Heart left ventricle (tissue), 13 donors: Measurements from ENCODE around the gene GEMIN8.

ENCODE experiments used
- CTCF ChIP-seq, 12 donors: fragments of 200-600 bp; sonication (generic) in 4 of 12; IDR thresholded peaks; one replicate each; pipeline versions ENCODE4 v1.5.0 to v1.8.0; 2018 to 2022; ENCODE audit warnings: antibody characterized with exemption in 12 of 12, mild to moderate bottlenecking in 5 of 12
- POLR2A ChIP-seq, 2 donors: fragments of 450-650 bp; IDR thresholded peaks; one replicate each; pipeline ENCODE4 v1.6.1; 2017; ENCODE audit warnings: antibody characterized with exemption in 2 of 2, mild to moderate bottlenecking in 2 of 2, moderate library complexity in 2 of 2
- donor health status: ischemic (EF 13 %, LVEDD 7.1; RV severe dilation, severe dysfunction).
- donor health status: DM: no; HTN: yes; CAD: no.
- donor health status: DM: no; HTN: no; CAD: no.
- donor health status: ischemic (EF 25% LVEDD 6.9; RV normal size, moderate dysfunction).
- donor health status: ischemic (EF 25% LVEDD 5.7; RV mildly dilated, moderate dysfunction).
- donor health status: ischemic (EF 35%, LVEDD 5.7; RV mildly dilated, moderate dysfunction).
- donor health status: nonischemic (EF 11% LVEDD 7.7; RV severe dilation, severe dysfunction).
- donor health status: DM: yes; HTN: yes; CAD: no.
- donor health status: PGD.
- donor health status: ischemic (EF 29% LVEDD 5.4; RV normal size, mild dysfunction).
- donor health status: nonischemic (EF 23%, LVEDD 6.1; RV moderate dilation, normal function).

- TF ChIP-seq CTCF (IDR thresholded peaks at IDR 0.05) (no peak), POLR2A (IDR thresholded peaks at IDR 0.05) (peak in 1 of 2 donors; percentile 53)
Measured at GRCh38 chrX:14029425-14030173, at the start of gene GEMIN8.
